ENCODE measurements around the gene VCAM1.

GRCh38 chr1:100752791-100753190, 33.2 kb downstream of the VCAM1 start:
- TF ChIP-seq POLR2AphosphoS5 (IDR thresholded peaks at IDR 0.05; ENCODE audit: low read depth, low read length) (no peak), POLR2A (IDR thresholded peaks at IDR 0.05; ENCODE audit: low read depth, low read length) (no peak), TAF1 (IDR thresholded peaks at IDR 0.05; ENCODE audit: low read depth, low read length) (no peak), SPI1 (IDR thresholded peaks at IDR 0.05; ENCODE audit: low read depth, low read length) (no peak), POU2F2 (IDR thresholded peaks at IDR 0.05; ENCODE audit: low read depth, low read length) (no peak)

Data from GM12891 (cell line).